Esophagus mucosa (tissue), 1 donor: ENCODE results near the gene IFITM5. TPM values are rescaled to one million over a fixed set of nuclear protein-coding genes. Genes with fewer than 3 reads are reported as not detected.
A peak's percentile ranks its signal among the peaks of the same experiment; 100 is the strongest.
"Not testable (repeated sequence)": the region's sequence is repeated elsewhere in the genome, so short reads cannot be mapped to it uniquely, and the experiment has no call there.

Source experiments
- ATAC-seq: fragments of 200-7000 bp; cut with Tn5 transposase; one replicate; pipeline ENCODE4 v1.9.1; 2020
- total RNA-seq: library from RNA; stranded (reverse); gene quantifications from one replicate; pipeline ENCODE4 v1.2.4, GENCODE V29; 2023
- donor health status: DM: yes; HTN: yes; CAD: no.

IFITM5 gene
- total RNA-seq, 1 donor from 2014 or later: not detected

DNA sequence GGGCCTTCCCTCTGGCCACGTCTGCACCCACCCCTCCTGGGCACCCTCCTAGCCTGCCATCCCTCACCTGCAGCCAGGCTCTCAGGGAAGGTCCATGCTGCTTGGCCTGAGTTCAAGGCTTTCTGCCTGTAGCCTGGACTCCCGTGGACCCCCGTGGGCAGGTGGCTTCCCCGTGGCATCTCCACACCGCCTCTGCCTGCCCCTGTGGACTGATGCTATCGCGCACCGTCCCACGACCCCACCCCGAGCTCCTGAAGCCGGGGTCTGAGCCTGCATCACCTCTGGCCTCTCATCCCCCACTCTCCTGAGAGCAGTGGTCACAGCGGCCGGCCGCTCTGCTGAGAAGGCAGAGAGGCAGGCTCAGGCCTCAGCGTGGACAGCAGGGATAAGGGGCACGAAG lies 4.5 kb downstream of the IFITM5 start:
- no peak for ATAC-seq

DNA sequence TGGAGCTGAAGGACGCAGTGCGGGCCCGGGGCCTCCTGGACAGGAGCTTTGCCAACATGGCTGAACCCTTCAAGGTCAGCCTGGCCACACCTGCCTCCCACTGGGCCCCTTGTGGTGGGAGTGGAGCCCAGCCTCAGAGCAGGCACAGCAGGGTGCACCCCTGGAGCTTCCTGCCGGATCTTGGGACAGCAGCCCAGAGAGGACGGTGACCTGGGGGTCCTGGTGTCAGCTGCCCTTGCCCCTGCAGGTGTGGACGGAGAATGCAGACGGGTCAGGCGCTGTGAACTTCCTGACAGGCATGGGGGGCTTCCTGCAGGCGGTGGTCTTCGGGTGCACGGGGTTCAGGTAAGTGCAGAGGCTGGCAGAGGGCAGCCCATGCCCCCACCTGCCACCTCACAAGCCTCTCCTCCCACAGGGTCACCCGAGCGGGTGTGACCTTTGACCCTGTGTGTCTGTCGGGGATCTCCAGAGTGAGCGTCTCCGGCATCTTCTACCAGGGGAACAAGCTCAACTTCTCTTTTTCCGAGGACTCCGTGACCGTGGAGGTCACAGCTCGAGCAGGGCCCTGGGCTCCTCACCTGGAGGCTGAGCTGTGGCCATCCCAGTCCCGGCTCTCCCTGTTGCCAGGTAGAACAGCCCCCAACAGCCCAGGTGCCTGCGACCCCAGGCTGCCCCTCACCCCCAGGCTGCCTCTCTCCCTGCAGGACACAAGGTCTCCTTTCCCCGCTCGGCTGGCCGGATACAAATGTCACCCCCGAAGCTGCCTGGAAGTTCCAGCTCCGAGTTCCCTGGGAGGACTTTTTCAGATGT lies 5.3 kb downstream of the IFITM5 start:
- ATAC-seq: no peak

DNA sequence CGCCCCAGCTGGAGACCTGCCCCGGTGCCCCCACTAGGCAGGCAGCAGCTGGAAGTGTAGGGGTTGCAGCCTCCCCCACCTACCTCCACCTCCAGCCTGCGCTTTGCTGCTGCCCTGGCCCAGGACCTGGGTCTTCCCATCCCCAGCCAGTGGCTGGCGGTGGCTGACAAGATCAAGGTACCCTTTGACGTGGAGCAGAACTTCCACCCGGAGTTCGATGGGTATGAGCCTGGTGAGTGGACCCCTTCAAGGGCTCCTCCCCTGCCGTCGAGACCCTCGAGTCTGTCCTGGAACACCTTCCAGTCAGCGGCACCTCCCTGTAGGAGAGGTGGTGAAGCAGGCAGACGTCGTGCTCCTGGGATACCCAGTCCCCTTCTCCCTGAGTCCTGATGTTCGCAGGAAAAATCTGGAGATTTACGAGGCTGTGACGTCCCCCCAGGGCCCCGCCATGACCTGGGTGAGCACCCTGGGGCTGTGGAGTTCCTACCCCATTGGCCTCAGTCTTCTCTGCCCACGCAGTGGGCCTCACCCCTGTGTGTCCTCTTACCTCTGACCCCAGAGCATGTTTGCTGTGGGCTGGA lies 6.0 kb downstream of the IFITM5 start:
- ATAC-seq: no peak

DNA sequence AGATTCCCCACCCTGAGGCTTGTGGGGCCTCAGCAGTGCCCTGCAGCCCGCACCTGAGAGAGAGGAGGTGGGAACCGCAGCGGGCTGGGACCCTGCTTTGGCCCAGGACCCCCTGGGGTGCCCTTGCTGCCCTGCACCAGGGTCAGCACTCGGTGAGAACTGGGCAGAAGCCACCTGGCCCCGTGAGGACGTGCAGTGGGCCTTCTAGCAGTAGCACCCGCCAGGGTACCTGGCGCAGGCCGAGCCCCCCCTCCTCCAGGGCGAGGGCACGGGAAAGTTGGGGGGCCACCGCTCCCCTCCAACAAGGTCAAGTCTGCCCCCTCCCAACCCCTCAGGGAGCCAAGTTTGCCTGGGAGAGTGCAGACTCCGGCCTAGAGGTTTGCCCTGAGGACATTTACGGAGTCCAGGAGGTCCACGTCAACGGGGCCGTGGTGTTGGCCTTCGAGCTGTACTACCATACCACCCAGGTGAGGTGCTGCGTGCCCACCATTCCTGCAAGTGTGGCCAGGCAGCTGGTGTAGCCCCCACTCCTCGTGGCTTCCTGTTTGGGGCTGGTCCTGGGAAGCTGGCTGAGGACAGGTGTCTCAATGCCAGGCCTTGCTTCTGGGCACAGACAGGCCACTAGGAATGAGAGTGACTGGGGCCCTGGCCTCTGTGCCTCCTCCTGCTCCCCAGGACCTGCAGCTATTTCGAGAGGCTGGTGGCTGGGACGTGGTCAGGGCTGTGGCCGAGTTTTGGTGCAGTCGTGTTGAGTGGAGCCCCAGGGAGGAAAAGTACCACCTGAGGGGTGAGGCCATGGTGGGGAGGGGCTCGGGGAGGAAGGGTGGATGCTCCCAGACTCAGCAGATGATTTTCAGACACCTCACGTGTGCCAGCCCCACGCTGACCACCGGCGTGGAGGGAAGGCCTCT lies 6.9 kb downstream of the IFITM5 start:
- no peak for ATAC-seq

DNA sequence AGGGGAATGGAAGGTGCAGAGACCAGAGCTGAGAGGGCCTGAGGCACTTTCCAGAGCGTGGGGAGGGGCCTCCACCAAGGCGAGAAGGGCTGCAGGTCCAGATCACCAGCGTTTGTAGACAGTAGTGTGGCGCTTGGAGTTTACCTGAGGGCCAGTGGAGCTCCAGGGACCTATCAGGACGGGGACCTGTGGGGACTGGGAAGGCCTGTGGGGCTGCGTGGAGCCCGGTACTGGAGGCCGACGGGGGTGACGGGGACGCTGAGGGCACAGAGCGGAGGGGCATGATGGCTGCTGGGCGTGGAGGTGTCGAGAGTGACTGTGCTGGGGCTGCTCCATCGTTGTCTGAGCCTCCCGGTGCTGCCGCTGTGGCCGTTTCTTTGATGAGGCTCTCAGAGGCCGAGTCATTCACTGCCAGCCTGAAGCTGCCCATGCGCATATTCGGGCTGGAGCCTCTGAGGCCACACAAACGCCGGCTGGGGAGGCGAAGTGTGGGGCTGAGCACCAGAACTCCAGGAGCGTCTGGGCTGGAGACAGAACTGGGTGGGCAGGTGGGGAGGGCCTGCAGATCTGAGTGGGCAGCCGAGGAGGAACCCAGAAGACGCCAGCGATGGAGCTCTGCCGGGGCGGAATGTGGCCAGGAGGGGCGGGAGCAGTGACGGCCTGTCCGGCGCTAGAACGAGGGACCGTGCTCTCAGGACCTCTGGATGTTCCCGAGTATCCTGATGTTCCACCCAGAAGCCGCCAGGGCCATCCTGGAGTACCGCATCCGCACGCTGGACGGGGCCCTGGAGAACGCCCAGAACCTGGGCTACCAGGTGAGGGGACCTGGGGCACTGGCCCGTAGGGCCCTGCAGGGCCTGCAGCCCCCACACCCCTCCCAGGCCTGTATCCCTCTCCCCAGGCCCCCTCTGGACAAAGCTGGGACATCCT lies 7.8 kb downstream of the IFITM5 start:
- ATAC-seq: no peak

DNA sequence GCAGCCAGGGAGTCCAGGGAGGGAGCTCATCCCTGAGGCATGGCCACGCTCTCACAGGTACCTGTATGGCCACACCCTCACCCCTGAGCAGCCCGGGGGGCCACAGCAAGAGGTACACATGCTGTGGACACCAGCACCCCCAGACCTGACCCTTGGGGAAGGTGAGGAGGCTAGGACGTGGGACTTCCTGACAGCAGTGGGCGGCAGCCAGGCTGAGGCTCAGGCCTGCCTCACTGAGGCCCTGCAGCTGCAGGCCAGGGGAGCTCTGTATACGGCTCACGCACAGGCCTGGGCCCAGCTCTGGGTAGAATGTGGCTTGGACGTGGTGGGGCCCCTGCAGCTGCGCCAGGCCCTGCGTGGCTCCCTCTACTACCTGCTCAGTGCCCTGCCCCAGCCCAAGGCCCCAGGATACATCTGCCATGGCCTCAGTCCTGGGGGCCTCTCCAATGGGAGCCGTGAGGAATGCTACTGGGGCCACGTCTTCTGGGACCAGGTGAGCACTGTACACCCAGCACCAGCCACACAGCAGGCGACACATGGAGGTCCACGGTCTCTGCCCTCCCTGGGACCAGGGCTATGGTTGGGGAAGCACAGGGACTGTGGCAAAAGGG lies 8.6 kb downstream of the IFITM5 start:
- ATAC-seq: no peak

DNA sequence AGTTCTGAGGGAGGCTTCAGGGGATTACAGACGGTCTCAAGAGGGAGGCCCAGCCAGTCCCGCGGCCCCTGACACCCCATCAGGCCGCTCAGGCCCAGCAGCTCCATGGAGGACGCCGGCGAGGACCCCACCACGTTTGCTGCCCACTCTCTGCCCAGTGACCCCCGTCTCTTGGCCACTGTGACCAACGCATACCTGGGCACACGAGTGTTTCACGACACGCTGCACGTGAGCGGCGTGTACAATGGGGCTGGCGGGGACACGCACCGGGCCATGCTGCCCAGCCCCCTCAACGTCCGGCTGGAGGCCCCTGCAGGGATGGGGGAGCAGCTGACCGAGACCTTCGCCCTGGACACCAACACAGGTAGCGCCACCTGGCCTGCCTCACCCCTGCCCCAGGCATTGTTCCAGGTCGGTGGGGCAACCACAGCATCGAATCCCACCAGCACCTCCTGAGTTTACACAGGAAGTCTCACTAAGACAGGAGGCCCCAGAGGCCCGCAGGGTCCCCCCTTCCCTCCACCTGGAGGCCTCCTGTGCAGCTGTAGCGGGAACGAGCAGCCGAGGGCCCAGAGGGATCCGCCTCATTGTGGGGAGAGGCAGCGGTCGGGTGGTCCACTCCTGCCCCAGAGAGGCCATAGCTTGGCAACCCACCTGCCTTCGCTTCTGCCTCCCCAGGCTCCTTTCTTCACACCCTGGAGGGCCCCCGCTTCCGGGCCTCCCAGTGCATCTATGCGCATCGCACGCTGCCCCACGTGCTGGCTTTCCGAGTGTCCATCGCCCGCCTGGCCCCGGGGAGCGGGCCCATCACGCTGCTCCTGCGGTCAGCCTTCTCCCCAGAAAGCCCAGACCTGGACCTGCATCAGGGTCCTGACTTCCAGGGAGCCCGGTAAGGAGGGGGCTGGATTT lies 9.4 kb downstream of the IFITM5 start:
- no peak for ATAC-seq

DNA sequence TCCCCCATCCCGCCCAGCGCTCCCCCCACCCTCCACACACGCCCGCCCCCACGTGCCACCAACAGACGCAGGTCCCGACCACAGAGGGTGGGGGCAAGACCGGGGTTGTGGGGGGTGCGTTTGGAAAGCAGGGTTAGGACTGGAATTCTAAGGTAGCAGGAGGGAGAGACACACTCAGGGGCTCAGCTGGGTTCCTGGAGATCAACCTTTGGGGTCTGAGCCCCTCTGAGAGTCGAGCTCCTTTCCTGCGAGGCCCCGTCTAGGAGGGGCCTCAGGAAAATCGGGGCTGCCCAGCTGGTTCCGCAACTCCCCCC lies 10.0 kb downstream of the IFITM5 start:
- no peak for ATAC-seq

DNA sequence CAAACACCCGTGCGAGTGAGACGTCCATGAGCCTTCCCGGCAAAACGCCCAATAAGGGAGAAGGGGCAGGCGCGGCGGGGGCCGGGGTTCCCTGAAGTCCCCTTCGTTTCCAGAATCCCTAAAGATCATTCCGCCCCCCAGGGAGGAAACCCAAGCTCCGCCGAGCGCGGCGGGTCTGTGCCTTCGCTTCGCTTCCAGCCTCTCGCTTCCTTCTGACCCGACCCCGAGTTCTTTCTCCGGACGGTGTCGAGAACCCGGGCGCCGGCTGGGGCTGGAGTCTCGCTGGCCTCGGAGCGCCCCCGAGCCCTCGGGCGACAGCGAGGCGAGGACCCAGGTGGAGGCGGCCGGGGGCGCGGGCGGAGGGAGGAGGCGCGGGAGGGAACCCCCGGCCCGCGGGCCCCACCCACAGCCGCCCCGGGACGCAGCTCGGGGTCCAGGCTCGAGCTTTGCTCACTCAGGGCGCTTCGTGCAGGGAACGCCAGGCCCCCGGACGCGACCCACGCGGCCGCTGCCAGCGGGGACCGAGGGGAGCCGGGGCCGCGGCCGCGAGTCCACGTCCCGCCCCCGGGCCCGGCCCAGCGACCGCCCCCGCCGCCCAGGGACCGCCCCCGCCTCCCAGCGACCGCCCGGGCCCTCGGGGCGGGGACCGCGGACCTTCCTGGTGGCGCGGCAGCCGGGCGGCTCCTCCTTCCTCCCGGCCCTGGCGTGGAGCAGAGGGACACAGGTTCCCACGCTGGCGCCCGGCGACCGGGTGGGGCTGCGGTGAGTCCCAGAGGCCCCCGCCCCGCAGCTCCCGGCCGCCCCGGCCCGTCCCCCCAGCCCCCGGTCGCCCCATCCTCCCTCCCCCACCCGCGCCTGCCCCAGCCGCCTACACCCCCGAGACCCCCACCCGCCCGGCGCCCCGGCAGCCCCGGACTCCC lies 10.6 kb downstream of the IFITM5 start, which contains the start of gene PGGHG:
Gene PGGHG, plus strand, starts transcription at position 649 of the 920 bp plus-strand sequence. CDS start 691 bp downstream, outside the sequence.
- ATAC-seq: peak; percentile 54

DNA sequence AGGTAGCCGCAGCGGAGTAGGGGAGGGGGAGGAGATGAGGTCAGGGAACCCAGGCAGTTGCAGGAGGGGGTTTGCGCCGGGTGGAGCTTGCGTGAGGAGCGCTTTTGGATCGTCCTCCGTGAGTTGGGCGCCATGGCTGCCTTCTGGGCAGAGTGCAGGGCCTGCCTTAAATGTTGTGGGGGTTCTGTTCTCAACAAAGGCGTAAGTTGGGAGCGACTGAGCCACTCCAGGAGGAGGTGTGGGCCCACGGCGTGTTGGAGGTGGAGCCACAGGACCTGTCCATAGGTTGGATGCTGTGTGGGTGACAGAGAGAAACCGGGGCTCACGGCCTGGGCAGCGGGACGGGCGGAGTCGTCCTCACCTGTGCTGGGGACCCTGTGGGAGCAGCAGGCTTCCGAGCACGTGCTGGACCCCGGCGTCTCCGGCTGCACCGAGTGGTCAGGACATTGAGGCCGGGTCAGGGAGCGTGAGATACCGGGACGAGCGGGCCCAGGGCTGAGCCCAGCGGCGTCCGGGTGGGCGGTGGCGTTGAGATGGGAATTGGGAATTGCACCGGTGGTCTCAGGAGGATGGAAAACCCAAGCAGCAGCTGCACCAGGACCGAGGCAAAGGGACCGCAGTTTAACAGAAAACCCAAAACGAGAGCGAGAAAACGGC lies 11.4 kb downstream of the IFITM5 start:
- ATAC-seq: peak; percentile 6

DNA sequence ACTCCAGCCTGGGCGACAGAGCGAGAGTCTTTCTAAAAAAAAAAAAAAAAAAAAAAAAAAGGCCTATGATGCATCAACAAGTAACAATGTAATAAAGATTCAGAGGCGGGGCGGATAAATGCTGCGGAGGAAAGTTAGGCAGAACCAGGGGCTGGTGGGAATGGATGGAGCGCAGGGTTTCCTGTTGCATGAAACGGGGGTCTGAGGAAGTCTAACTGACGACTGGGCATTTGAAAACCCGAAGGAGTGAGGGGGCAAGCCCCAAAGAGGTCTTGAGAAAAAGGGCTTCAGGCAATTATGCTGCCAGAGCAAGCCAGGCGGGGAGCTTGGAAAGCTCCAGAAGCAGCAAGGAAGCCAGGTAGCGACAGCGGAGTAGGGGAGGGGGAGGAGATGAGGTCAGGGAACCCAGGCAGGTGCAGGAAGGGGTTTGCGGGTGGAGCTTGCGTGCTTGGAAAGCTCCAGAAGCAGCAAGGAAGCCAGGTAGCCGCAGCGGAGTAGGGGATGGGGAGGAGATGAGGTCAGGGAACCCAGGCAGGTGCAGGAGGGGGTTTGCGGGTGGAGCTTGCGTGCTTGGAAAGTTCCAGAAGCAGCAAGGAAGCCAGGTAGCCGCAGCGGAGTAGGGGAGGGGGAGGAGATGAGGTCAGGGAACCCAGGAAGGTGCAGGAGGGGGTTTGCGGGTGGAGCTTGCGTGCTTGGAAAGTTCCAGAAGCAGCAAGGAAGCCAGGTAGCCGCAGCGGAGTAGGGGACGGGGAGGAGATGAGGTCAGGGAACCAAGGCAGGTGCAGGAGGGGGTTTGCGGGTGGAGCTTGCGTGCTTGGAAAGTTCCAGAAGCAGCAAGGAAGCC lies 12.1 kb downstream of the IFITM5 start:
- ATAC-seq: not testable (repeated sequence)

DNA sequence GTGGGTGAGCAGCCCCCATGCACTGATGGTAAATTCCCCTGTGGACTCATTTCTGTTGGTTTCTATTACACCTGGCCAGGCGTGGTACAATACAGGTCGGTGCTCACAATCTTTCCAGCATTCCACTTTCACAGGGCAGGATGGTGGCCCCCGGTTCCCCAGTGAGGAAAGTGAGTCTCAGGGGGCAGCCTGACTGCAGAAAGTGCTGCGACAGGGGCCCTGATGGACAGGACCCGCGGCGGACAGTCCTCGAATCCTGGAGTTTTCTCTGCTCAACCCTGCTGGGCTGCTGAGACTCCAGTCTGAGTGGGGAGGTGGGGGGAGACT lies 13.5 kb downstream of the IFITM5 start:
- no peak for ATAC-seq

DNA sequence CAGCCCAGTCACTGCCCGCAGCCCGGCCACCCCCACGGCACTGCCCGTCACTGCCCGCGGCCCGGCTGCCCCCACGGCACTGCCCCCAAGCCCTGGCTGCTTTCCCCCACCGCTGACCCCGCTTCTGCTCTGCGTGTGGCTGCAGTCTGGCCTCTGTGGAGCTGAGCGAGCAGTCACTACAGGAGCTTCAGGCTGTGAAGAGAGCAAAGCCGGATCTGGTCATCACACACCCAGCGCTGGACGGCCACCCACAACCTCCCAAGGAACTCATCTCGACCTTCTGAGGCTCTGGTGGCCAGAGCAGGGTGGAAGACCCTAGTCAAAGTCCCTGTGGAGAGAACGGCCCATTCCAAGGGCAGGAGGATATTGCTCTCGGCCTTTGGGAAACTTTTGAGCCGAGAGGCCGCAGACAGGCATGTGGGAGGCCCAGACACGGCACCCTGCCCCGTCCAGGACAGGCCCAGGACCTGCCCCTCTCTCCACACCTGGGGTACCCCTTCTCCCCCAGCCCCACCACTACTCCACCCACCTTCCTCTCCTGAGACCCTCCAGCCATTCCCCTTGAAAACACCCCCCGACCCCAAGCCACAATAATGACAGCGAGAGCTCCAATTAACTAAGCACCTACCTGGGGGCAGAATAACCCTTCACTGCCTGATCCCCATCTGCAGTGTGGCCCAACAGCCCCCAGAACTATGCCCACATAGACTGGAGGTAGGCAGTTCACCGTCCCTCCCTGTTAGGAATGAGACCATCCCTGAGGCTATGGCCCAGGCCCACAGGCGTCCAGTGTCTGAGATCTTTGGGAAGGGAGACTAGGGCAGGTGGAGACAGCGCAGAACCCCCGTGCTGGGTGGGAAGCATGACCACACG lies 14.1 kb downstream of the IFITM5 start:
- no peak for ATAC-seq

DNA sequence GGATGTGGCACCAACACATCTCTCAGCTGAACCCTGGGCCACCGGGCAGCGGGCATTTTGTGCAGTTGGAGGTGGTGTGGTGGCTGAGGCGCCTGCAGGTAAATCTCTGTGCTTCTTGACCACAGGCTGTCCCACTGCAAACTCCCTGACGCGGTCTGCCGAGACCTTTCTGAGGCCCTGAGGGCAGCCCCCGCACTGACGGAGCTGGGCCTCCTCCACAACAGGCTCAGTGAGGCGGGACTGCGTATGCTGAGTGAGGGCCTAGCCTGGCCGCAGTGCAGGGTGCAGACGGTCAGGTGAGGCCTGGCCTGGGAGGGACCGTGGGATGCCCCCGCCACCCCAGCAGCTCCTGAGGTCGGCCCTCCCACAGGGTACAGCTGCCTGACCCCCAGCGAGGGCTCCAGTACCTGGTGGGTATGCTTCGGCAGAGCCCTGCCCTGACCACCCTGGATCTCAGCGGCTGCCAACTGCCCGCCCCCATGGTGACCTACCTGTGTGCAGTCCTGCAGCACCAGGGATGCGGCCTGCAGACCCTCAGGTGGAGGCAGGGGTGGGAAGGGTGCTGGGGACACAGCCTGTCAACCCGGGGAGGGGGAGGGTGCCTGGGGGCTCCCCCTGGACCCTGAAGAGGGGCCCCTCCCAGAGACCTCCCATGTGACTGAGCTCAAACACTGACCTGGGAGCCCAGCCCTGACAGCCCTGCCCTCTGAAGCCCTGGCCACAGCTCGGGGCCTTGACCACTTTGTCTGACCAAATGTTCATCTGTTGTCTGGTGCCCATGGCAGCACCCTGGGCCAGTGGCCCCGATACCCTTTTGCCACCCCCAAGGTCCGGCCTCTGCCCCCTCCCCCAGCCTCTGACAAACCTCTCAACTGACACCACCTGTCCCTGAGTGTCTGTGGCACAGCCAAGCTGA lies 15.0 kb downstream of the IFITM5 start:
- ATAC-seq: no peak

DNA sequence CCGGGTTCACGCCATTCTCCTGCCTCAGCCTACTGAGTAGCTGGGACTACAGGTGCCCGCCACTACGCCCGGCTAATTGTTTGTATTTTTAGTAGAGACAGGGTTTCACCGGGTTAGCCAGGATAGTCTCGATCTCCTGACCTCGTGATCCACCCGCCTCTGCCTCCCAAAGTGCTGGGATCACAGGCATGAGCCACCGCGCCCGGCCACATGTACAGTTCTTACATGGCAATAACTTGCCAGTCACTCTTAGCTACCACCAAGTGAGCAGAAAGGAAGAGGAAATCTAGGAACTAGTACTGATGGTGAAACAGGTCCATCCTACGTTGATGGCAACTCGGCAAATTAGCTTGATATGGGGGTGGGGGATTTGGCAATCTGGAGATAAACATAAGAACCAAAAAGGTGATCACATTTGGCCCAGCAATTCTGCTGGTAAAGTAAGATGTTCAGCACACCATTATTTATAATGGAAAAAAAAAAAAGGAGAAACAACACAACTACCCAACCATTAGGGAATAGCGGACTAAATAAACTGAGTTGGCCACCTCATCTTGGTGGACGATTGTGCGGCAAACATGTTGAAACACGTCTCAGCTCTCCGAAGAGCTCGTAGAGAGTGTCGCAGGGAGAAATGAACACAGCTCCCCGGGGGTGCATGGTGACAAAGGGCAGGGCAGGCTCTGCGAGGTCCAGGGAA lies 15.8 kb downstream of the IFITM5 start:
- no peak for ATAC-seq
